SK-N-SH (cell line): ENCODE measurements around the gene RPL4. TPM values are rescaled to one million over a fixed set of nuclear protein-coding genes. Genes with fewer than 3 reads are reported as not detected.

Experiments used
- CTCF ChIA-PET: fragments of 300-600, 350-600 bp; formaldehyde crosslinking; extraction: SDS; loops from one replicate; lab custom pipeline; 2021; lab: Yijun Ruan, JAX
- POLR2A ChIA-PET: fragments of 350-600 bp; sonication (Branson Sonifier 250); formaldehyde crosslinking; extraction: SDS; loops from one replicate; lab custom pipeline; 2020; ENCODE audit warnings: antibody characterized with exemption, inconsistent platforms; lab: Yijun Ruan, JAX
- DNase-seq: peaks from one replicate; pipeline ENCODE4 v3.0.0; 2012
- H2AFZ ChIP-seq: fragments of 200-600 bp; sonication (generic); 2 replicates; pipeline ENCODE4 v1.8.1; 2016; ENCODE audit warnings: antibody characterized with exemption, mild to moderate bottlenecking, low read depth
- H3F3A ChIP-seq: fragments of 200-600 bp; sonication (generic); replicated peaks from 2 replicates; pipeline ENCODE3; 2016; ENCODE audit warnings: antibody characterized with exemption, mild to moderate bottlenecking; ENCODE audit not compliant: insufficient read depth
- H3K27ac ChIP-seq, 2 experiments: fragments of 200-500 bp in 1 of 2; fragments of 200-600 bp in 1 of 2; sonication (Bioruptor generic) in 1 of 2; sonication (generic), shearing (Covaris generic) in 1 of 2; 2 replicates each; pipeline versions ENCODE4 v1.5.1 to v1.6.1; 2014 to 2016; ENCODE audit warnings: low read depth in 2 of 2, inconsistent platforms in 1 of 2, low read length in 1 of 2, mild to moderate bottlenecking in 1 of 2, mixed read lengths in 1 of 2
- H3K27me3 ChIP-seq: fragments of 200-600 bp; sonication (generic), shearing (Covaris generic); 2 replicates; pipeline ENCODE4 v1.6.1; 2016; ENCODE audit warnings: mixed run types; ENCODE audit not compliant: insufficient read depth
- H3K36me3 ChIP-seq, 2 experiments: fragments of 200-500 bp in 1 of 2; fragments of 200-600 bp in 1 of 2; sonication (Bioruptor generic) in 1 of 2; sonication (generic) in 1 of 2; replicated peaks in 1 of 2; 2 replicates each; pipeline versions ENCODE3 to v1.5.1; 2014 to 2016; ENCODE audit warnings: low read length in 1 of 2, mild to moderate bottlenecking in 1 of 2; ENCODE audit not compliant: insufficient read depth in 2 of 2, control insufficient read depth in 1 of 2
- H3K4me1 ChIP-seq, 2 experiments: fragments of 200-500 bp in 1 of 2; fragments of 200-600 bp in 1 of 2; sonication (Bioruptor generic) in 1 of 2; sonication (generic), shearing (Covaris generic) in 1 of 2; 2 replicates each; pipeline versions ENCODE4 v1.5.1 to v1.6.1; 2014 to 2016; ENCODE audit warnings: low read depth in 1 of 2, low read length in 1 of 2, mixed run types in 1 of 2; ENCODE audit not compliant: insufficient read depth in 2 of 2, control insufficient read depth in 1 of 2
- H3K4me2 ChIP-seq: fragments of 200-600 bp; sonication (generic), shearing (Covaris generic); 2 replicates; pipeline ENCODE4 v1.6.1; 2017; ENCODE audit warnings: mixed run types
- H3K4me3 ChIP-seq, 2 experiments: fragments of 200-500 bp in 1 of 2; fragments of 200-600 bp in 1 of 2; sonication (Bioruptor generic) in 1 of 2; sonication (generic), shearing (Covaris generic) in 1 of 2; 2 replicates each; pipeline versions ENCODE4 v1.5.1 to v1.8.1; 2014 to 2016; ENCODE audit warnings: low read depth in 2 of 2, inconsistent platforms in 1 of 2, low read length in 1 of 2, mild to moderate bottlenecking in 1 of 2, mixed read lengths in 1 of 2, moderate library complexity in 1 of 2
- H3K79me2 ChIP-seq: fragments of 200-600 bp; sonication (generic); 2 replicates; pipeline ENCODE4 v1.8.1; 2017; ENCODE audit warnings: mild to moderate bottlenecking; ENCODE audit not compliant: insufficient read depth
- H3K9ac ChIP-seq: fragments of 200-600 bp; sonication (generic); 2 replicates; pipeline ENCODE4 v1.6.1; 2017; ENCODE audit warnings: mixed run types
- H3K9me2 ChIP-seq: fragments of 200-600 bp; sonication (generic); 2 replicates; pipeline ENCODE4 v1.6.1; 2017; ENCODE audit warnings: mixed run types
- H3K9me3 ChIP-seq: fragments of 200-600 bp; sonication (generic); 2 replicates; pipeline ENCODE4 v1.6.1; 2017; ENCODE audit warnings: mixed run types, mild to moderate bottlenecking, moderate library complexity
- H4K20me1 ChIP-seq: fragments of 200-600 bp; sonication (generic); 2 replicates; pipeline ENCODE4 v1.6.1; 2017; ENCODE audit warnings: mild to moderate bottlenecking, mixed run types; ENCODE audit not compliant: insufficient read depth
- CHD2 ChIP-seq: fragments of 150-350 bp; IDR thresholded peaks from 2 replicates; pipeline ENCODE4 v1.6.1; 2018; ENCODE audit warnings: low read length; ENCODE audit not compliant: partially characterized antibody
- EP300 ChIP-seq, 2 experiments: IDR thresholded peaks; 2 replicates each; pipeline versions ENCODE4 v1.4.0 to v1.6.1; 2012; ENCODE audit warnings: borderline replicate concordance in 1 of 2, low read depth in 1 of 2, low read length in 1 of 2
- EZH2phosphoT487 ChIP-seq: fragments of 200-600 bp; sonication (generic); IDR thresholded peaks from 2 replicates; pipeline ENCODE4 v1.6.1; 2017; ENCODE audit warnings: low read depth, mixed run types, mild to moderate bottlenecking, antibody characterized with exemption, moderate library complexity, borderline replicate concordance
- FOSL2 ChIP-seq: IDR thresholded peaks from 2 replicates; pipeline ENCODE4 v1.4.0; 2012; ENCODE audit warnings: low read depth, mild to moderate bottlenecking, moderate library complexity, borderline replicate concordance
- GATA2 ChIP-seq: sonication (generic); formaldehyde crosslinking; IDR thresholded peaks from 2 replicates; pipeline ENCODE4 v1.5.0; 2020; ENCODE audit warnings: mild to moderate bottlenecking, missing genetic modification reagents
- MAX ChIP-seq: IDR thresholded peaks from 2 replicates; pipeline ENCODE4 v1.4.0; 2012; ENCODE audit warnings: low read depth
- MEF2A ChIP-seq: IDR thresholded peaks from 2 replicates; pipeline ENCODE4 v1.4.0; 2012; ENCODE audit warnings: low read depth, borderline replicate concordance
- MXI1 ChIP-seq: IDR thresholded peaks from 2 replicates; pipeline ENCODE4 v1.6.1; 2012; ENCODE audit warnings: mild to moderate bottlenecking, low read depth, low read length, improper control_type of control experiment
- PBX3 ChIP-seq: IDR thresholded peaks from 2 replicates; pipeline ENCODE4; 2012
- POLR2AphosphoS5 ChIP-seq: IDR thresholded peaks from 2 replicates; pipeline ENCODE4 v1.6.1; 2012; ENCODE audit warnings: low read depth, low read length
- SIN3A ChIP-seq: IDR thresholded peaks from 2 replicates; pipeline ENCODE4 v1.6.1; 2012; ENCODE audit warnings: low read depth, mild to moderate bottlenecking, low read length, moderate library complexity, borderline replicate concordance
- SMC3 ChIP-seq: IDR thresholded peaks from 2 replicates; pipeline ENCODE4 v1.6.1; 2012; ENCODE audit warnings: low read depth, low read length, improper control_type of control experiment
- TAF1 ChIP-seq: IDR thresholded peaks from 2 replicates; pipeline ENCODE4 v1.6.1; 2012; ENCODE audit warnings: low read depth, mild to moderate bottlenecking, low read length, moderate library complexity, borderline replicate concordance
- TEAD4 ChIP-seq: IDR thresholded peaks from 2 replicates; pipeline ENCODE4 v1.4.0; 2012; ENCODE audit warnings: mild to moderate bottlenecking, borderline replicate concordance; ENCODE audit not compliant: insufficient read depth
- YY1 ChIP-seq: IDR thresholded peaks from 2 replicates; pipeline ENCODE4 v1.4.0; 2012; ENCODE audit warnings: low read depth, mild to moderate bottlenecking
- ZBTB33 ChIP-seq: IDR thresholded peaks from 2 replicates; pipeline ENCODE4 v1.4.0; 2012; ENCODE audit warnings: low read depth, borderline replicate concordance
- WGBS: methylation state at CpG from one replicate; pipeline ENCODE4 v1.1.6; 2017; ENCODE audit warnings: low lambda C conversion rate; 5-methylcytosine and 5-hydroxymethylcytosine counted together
- polyA plus RNA-seq, 3 experiments: library from polyadenylated mRNA; depleted of rRNA; stranded (reverse); fragments of >200 nt; gene quantifications; 2 replicates each; pipeline ENCODE4 v1.2.3, GENCODE V29; 2012

The RPL4 gene
- polyA plus RNA-seq, 1 of the 3 experiments (the other 2 are of a cell fraction) = 3,177 TPM

- no peak overlapping the region for H3K9ac ChIP-seq
- 96% methylated on average over 3 of the region's 3 CpGs for WGBS
- no peak overlapping the region for H2AFZ ChIP-seq
- no peak for TF ChIP-seq SIN3A
- no peak for TF ChIP-seq ZBTB33
- no peak for TF ChIP-seq SMC3
- TF ChIP-seq POLR2AphosphoS5 = no peak
- TF ChIP-seq EZH2phosphoT487 = no peak
- no peak for TF ChIP-seq PBX3
- TF ChIP-seq GATA2 (CRISPR knock-in tag) = no peak
- no peak for TF ChIP-seq CHD2
- TF ChIP-seq TEAD4 = no peak
- TF ChIP-seq TAF1 = no peak
- CTCF ChIA-PET = interaction anchor here (1.4 kb wide), 1 partner anchor 31 kb away, joined by 3 read pairs; no protein-coding TSS in a partner anchor
- H3K9me3 ChIP-seq = no peaks in the 10 kb centered on the region
- H3K27ac ChIP-seq = no peak overlapping the region
- H4K20me1 ChIP-seq = no peaks in the 10 kb centered on the region
- no peaks in the 10 kb centered on the region; the same call in 1 of the 2 replicates for H3K79me2 ChIP-seq
- peaks cover 11% of the 10 kb centered on the region for H3F3A ChIP-seq
- POLR2A ChIA-PET = interaction anchor here (1.7 kb wide), 1 partner anchor 11 kb away, joined by 6 read pairs; the partner anchor contains the start of gene SNAPC5
- peaks cover 33 to 39% of the 10 kb centered on the region in 2 experiments for H3K36me3 ChIP-seq
- no peaks in the 10 kb centered on the region for H3K27me3 ChIP-seq
- H3K9me2 ChIP-seq = no peaks in the 10 kb centered on the region
- H3K4me3 ChIP-seq = no peak overlapping the region
- no peak for DNase-seq
- no peak overlapping the region for H3K4me2 ChIP-seq
- no peaks in the 10 kb centered on the region for H3K4me1 ChIP-seq
These were observed 17.8 kb downstream of the RPL4 start for GRCh38 chr15:66486887-66487286.

- CTCF ChIA-PET = interaction anchor here (0.6 to 1.7 kb wide), 2 partner anchors 13 to 602 kb away, joined by 3 to 12 read pairs; partner anchors contain the start of gene SNAPC5
These were observed 20.0 kb downstream of the RPL4 start for GRCh38 chr15:66484539-66485112.

More at GRCh38 chr15:66484539-66485112, 20.0 kb downstream of the RPL4 start:
- TF ChIP-seq MAX (no peak), EP300 (IDR thresholded peaks at IDR 0.05; ENCODE audit: borderline replicate concordance in 1 of 2, low read depth in 1 of 2, low read length in 1 of 2) (no peak), MXI1 (no peak), FOSL2 (no peak), MEF2A (no peak), YY1 (no peak)
- H3K27me3 ChIP-seq = no peaks in the 10 kb centered on the region
- WGBS = 96% methylated on average over 4 of the region's 5 CpGs
- H3K27ac ChIP-seq = no peak overlapping the region
- no peaks in the 10 kb centered on the region for H4K20me1 ChIP-seq
- peaks cover 15 to 21% of the 10 kb centered on the region in 2 experiments for H3K36me3 ChIP-seq
- no peaks in the 10 kb centered on the region; the same call in 1 of the 2 replicates for H3K79me2 ChIP-seq
- POLR2A ChIA-PET = interaction anchor here (1.2 kb wide), 1 partner anchor 12 kb away, joined by 4 read pairs; the partner anchor contains the start of gene SNAPC5
- H3K4me2 ChIP-seq = no peak overlapping the region
- no peaks in the 10 kb centered on the region for H3K4me1 ChIP-seq
- no peak overlapping the region for H3K9ac ChIP-seq
- no peak for DNase-seq
- no peaks in the 10 kb centered on the region for H3K9me2 ChIP-seq
- H3K9me3 ChIP-seq = no peaks in the 10 kb centered on the region
- no peak overlapping the region for H2AFZ ChIP-seq
- no peak overlapping the region for H3K4me3 ChIP-seq
- H3F3A ChIP-seq = no peaks in the 10 kb centered on the region
